GM19240 (cell line): Measurements from ENCODE around the gene CEP164.

Source experiments
- DNase-seq: peaks from one replicate; pipeline ENCODE4 v3.0.0; 2011; ENCODE audit warnings: low spot score; ENCODE audit not compliant: insufficient read length

CEP164 gene

DNA sequence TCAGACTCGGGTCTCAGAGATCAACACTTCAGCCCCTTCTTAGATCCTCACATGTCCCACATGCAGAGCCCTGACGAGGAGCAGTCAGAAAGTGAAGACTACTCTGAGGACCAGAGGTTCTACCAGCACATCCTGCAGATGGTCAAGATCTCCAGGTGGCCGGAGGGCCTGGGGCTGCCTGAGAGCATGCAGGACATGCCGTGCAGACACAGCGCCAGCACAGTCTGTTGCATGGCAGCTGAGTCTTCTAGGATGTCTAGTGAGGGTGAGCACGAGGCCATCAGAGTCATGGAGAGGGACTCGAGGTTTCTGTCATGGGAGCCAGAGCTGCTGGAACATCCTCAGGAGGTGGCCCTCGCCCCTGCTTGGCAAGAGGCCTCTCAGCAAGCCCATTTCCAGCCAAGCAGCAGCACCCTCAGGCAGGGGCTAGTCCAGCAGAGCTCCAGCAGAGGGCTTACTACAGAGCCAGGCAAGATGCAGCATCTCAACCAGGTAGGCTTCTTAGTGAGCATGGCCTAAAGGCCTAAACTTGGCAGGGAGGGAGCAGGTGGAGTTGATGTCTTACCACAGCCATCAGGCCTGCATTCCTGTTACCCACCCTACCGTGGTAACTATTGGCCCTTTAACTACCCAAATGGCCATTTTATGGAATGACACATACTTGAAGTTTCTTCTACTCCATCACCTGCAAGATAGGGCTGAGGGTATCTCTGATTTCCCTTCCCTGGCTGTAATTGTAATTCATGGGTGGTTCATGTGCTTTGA, 28.7 kb downstream of the CEP164 start:
- DNase-seq, result no peak

DNA sequence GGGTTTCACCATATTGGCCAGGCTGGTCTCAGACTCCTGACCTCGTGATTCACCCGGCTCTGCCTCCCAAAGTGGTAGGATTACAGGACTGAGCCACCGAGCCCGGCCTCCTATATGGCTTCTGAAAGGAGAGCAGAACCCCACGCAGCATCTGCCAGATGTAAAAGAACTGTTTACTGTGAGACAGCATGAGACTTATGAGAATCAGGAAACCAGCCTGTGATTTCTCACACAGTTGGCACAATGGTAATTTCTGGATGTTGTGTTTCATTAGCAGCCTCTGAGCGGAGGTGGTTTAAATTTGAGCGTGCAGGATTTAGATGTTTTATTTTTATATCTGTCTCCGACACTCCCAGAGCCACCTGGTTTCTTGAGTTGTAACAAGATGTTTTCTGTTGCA, 33.8 kb downstream of the CEP164 start:
- no peak for DNase-seq

DNA sequence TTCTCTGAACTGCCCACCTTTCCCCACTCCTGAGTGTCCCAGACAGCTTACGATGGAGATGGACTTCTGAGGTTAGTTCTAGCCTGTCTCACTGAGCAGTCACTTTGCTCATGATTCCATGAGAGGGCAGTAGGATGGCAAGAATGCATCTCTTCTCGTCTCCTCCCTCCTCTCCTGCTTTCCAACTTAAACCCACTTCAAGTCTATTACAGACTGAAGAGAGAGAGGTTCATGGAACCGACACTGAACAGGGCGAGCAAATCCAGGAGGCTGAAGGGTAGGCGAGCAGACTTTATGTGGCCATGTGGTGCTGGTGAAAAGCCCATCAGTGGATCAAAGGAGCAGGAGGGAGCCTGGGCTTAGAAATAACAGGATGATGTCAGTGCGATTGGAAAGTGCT, 38.6 kb downstream of the CEP164 start:
- no peak for DNase-seq

DNA sequence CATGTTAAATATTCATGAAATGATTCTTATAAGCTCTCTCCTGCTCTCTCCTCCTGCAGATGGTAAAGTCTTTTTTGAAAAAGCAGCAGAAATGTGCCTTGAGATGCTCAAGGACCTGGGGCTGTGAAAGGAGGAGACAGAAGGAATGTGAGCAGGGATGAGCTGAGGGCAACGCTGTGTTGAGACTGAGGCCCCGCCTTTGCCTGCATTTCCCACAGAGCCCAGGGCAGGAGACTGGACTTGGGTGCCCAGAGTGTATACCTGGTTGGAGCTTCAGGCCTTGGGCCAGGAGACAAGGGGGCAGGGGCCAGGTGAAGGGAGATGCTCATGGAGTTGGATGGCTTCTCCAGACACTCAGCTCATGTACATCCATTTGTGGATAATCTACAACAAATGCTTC, 39.2 kb downstream of the CEP164 start:
- DNase-seq, result no peak

DNA sequence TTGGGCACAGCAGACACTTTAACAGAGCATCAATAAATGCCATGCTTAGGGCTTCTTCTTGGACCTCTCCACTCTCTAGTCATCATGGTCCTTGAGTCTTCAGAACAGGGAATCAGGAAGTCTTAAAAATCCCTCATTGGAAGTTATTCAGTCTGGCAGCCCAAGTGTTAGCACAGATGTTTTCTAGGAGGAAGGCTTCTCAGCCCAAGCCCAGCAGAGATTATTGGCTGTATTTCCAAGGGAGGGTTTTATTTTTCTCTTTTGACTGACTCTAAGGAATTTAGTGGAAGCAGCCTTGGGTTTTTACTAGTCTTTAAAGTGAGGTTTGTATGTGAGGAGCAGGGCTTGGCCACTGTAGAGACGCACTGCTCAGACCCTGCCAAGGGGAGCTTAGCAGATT, 41.9 kb downstream of the CEP164 start:
- no peak for DNase-seq

DNA sequence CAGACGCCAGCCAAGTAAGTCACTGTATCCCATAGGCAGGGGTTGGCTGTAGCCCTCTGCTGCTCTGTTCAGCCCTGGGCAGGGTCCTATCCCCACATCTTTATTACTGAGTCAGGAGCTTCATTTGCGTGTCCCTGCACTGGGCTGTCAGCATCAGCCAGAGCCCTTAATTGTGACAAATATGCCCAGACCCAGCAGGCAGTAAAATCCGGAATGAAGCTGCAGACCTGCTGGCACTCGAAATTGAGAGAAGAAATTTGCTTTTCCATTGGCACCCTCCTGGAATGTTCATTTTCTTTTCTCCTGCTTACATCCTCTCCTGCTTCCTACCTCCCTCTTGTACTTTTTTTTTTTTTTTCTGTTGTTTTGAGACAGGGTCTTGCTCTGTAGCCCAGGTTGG, 43.8 kb downstream of the CEP164 start:
- no peak for DNase-seq

DNA sequence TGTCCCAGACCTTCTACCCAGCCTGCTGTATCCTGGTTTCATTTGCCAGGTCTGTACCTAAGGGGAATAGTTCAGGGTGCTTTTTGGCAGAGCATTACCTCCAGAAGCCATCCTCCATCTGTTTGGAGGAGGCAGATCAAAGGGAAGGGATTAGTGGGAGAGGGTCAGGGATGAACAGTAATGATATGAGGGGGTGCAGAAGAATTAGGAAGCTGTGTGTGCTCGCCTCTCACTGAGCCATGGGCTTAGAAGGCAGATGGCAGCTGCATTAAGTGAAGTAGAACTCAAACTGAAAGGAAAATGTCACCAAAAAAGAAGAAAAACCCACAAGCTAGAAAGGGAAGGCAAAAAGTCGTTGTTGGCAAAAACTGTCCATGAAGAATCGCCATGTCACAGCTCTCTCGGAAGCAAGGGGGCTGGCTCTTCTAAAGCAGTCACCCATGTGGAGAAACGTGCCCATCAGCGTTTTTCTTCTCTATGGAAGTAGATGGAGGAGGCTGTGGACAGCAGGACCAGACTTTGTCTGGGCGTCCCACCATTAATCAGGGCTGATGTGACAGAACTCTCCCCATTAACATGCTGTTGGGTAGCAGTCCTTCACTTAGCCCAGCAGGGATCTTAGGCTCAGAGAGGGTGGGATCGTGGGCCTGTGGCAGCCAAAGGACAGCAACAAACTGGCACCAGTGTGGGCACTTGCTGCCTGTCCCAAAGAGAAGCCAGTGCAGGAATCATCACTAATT, 46.8 kb downstream of the CEP164 start:
- no peak for DNase-seq

DNA sequence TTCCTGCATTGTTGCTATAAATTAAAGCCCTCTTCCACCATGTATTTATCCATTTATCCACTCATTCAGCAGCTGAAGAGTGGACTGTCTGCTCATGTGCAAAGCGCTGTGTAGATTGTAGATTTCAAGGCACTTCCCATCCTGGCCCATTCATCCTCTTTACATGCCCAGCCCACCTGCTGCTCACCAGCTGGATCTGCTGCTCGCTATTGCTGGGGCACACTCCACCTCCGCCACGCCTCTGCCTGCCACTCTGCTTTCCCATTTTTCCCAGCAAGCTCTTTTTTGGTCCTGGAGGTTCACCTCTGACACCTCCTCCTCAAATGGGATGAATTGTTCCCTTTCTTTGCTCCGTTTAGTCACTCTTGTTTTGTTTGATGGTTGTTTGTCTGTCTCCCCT, 48.3 kb downstream of the CEP164 start:
- DNase-seq, result no peak

DNA sequence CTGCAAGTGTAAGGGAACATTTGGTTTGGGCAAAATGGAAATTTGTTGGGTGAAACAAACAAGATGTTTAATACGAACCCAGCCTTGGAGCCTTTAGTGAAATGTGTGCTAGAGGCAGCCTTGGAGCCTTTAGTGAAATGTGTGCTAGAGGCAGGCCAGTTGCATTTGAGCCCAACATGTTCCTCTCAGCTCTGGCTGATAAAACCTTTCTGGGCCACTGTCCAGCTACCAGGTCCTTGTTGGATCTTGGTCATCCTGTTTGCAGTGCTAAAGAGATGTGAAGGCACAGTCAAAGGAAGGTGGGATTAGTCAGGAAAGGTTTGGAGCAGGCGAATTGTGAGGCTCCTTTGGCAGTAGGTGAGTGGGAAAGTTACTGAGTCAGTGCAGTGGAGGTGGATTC, 48.9 kb downstream of the CEP164 start:
- no peak for DNase-seq

DNA sequence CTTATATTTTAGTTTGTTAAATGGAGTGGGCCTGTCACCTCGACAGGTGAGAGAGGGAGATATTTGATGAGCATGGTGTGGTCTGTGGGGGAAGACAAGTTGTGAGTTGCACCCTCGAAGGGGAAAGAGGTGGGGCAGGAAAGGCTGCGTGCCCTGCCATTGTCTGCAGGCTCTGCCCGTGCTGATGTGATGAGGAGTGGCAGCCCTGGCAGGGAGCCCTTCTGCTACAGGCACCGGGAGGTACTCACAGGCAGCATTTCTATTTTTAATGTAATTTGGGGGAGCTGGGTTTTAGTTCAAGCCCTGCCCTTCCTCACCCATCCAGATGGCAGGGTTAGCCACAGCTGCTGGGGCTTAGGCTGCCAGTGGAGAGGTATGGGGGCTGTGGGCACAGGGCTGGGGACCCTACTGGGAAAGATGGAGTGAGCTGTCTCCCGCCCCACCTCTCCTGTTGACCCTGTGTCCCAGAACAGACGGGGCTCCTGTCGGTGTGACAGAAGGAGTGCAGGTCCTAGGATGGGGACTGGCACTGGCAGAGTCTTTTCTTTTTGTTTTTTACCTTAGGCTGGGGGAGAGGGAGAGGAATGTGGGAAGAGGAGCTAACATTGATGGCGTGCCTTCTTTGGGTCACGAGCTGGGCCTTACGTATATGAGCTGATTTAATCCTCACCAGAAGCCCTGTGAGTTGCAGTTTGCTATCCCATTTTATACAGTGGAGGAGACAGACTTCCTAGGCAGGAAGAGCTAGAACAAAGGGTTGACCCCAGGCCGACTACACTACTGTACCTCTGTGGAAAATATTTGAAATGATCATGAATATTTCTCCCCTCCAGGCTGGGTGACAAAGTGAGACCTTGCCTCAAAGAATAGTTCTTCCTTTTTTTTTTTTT, 51.6 kb downstream of the CEP164 start:
- no peak for DNase-seq

DNA sequence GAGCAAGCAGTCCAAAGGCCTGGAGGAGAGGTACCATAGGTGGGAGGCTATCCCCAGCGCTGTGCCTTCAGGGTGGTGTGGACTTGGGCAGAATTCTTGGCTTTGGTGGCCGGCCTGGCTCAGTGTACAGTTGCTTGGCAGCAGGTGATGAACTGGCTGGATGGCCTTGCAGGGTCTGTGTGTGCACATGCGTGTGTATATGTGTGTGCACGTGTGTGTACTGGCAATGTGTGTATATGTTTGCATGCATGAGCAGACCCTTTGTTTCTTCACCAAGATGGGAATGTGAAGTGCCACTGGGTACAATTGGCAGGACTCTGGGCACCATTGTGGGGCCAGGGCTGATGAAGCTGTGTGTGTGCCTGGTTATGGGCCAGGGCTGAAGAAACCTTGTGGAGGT, 53.0 kb downstream of the CEP164 start:
- DNase-seq, result no peak

DNA sequence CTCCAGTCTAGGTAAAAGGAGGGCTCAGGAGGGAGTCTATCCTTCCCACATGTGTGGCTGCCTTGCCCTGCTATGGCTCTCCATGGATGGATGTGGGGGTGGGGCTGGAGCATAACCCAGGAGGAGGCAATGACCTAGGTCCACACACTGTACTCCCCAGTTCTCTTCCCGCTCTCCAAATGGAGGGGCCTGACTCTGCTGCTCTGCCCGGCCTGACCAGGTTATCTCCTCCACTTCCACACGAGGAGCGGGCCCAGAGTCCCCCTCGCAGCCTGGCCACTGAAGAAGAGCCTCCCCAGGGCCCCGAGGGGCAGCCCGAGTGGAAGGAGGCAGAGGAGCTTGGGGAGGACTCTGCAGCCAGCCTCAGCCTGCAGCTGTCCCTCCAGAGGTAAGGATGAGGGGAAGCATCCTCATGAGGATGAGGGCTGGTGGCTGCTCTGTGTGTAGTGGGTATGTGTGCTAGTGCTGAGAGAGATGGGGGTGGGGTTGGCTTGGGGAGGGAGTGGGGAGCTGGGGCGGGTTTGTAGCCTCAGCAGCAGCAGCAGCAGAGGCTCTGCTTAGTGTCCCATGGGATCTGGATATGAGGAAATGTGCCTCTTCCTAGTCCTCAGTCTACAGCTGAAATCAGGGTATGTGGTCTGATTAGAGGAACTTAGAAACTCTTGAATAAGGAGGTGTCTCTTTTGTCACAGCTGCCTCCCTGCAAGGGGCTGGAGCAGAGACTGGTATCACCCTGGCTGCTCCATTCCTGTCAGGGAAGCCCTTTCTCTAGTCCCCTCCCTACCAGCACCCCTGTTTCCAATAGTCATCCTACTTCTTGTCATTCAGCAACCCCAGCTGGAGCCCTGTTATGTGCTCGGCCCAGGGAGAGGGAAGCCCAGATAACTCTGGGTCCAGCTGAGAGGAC, 54.1 kb downstream of the CEP164 start:
- DNase-seq, result no peak

DNA sequence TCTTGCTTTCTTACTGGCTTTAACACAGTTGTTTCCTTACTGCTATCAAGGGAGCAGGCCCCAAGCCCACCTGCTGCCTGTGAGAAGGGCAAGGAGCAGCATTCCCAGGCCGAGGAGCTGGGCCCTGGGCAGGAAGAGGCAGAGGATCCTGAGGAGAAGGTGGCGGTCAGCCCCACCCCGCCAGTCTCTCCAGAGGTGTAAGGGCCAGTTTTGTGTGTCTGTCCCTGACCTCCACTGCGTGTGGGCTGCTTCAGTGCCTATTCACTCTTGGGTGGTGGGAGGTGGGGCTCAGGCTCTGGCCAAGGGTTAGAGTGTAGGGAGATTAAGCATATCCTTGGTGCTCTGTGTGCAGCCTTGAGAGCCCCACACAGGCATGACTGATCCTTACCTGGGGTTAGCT, 55.1 kb downstream of the CEP164 start:
- DNase-seq, result no peak

DNA sequence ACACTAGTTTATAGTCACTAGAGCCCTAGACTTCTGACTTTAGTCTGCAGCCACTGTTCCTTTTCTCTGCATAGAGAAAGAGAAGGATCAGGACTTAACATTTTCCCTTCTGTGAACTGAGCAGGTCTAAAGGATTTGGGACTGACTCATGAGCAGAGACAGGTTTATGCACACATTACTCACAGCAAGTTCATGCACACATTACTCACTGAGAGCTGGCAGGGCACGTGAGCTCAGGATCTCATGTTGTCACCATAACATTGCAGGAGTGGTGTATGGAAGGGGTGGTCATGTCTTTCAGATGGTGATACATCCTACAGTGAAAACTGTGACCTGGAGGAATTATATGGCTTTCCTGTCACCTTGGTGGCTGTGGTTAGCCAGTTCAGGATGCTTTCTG, 56.4 kb downstream of the CEP164 start:
- no peak for DNase-seq

DNA sequence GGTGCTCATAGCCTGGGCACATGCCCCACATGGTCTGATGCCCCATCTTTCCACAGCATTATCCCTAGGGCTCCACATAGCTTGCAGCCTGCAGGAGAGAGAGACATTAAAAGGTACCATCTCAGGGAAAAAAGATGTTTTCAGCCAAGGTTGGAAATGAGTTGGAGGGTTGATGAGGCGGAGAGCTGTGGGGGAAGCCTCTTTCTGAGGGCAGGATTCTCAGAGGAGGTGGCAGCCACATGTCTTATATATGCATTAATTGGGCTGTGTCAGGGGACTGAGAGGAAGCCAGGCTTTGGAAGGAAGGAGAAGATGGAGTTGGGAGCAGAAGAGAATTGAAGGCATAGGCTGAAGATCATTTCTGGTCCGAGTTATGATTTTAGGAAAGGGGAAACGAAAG, 57.8 kb downstream of the CEP164 start:
- DNase-seq, result no peak

DNA sequence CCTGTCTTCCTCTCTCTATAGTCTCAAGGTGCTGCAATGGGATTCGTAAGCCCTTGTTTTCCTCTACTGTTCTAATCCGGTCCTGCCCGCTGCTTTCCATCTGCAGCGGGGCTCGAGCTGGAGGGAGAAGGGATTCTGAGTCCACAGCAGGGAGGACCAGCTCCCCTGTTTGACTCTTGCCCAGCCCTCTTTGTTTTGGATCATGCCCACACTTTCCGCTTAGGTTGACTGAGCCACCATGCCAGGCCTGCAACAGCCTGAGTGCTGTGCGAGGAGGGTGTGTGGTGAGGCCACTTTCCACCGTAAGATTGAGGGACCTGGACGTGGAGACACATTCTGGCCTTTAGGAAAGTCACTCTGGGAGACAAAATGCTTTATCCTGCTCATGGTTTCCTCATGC, 58.3 kb downstream of the CEP164 start:
- no peak for DNase-seq

DNA sequence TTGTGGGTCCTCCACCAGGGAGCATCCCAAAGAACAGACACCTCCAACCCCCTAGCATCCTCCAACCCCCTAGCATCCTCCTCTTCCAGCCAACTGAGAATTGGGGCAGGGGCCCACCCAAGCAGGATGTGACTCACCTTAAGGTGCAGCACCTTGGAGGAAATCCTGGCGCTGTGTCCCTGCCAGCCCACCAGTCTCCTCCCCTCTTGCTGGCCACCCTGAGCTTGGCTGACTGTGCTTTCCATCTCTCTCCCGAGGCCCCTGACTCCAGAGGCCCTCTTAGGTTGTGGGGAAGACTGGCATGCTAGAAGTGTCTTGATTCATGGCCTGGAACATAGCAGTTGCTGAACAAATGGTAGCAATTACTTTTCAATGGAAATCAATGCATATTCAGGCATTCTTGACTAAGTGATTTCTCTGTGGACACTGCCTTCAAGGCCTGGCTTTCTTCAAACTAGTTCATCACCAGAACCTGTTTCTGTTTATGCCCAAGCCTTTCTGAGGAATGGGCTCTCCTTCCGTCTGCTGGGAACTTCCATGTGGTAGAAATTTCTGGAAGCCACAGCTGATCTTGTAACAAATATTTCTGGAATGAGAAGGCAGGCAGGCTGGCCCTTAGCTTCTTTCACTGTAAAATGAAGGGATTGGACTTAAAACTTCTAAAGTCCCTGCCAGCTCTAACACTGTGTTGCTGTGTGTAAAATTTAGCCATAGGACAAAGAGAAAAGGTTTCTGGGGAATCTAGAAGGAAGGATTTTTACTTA, 60.5 kb downstream of the CEP164 start:
- DNase-seq, result no peak

DNA sequence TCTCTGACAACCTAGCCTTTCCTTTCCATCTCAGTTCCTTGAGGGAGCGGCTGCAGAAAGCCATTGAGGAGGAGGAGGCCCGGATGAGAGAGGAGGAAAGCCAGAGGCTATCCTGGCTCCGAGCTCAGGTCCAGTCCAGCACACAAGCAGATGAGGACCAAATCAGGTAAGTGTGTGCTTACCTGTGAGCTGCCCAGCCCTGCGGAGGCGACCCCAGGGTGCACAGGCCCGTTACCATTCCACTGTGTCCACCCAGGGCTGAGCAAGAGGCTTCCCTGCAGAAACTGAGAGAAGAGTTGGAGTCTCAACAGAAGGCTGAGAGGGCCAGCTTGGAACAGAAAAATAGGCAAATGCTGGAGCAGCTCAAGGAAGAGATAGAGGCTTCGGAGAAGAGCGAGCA, 63.1 kb downstream of the CEP164 start:
- DNase-seq, result no peak

DNA sequence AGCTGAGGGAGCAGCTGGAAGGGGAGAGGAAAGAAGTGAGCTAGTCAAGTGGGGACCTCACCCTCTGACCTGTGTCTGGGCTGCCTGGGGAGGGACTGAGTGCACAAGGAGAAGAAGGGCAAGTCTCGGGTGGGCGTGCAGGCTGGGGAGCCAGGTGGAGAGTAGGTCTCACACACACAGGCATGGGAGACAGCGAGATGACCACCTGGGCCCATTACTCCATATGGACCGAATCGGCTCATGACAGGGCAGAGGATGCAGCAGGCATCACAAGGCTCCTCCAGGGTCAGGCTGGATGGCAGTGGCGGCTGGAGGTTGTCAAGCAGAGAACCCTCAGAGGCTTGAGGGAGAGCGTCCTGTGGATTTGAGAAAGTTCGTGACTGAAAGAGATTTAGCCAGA, 63.5 kb downstream of the CEP164 start:
- DNase-seq, result no peak

DNA sequence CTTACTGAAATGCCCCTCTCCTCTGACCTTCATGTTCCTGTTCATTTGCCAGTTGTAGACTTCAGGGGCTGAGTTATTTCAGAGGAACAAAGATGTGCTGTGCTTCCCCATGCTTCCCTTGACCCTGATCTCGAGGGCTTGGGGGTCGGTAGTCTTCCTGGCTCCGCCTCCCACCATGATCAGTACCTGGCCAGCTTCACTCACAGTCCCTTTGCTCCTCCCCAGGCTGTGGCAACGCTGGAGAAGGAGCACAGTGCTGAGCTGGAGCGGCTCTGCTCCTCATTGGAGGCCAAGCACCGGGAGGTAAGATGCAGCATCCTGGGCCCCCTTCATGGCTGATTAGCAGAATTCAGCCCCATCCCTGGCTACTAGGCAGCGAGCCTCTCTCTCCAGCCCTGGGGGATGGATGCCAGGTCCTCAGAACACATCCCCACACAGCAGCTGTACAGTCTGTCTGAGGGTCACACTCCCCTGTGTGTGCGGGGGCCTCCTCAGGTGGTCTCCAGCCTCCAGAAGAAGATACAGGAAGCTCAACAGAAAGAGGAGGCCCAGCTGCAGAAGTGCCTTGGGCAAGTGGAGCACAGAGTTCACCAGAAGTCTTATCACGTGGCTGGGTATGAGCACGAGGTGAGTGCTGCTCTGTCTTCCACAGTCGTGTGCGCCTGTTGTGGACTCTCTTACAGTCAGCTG, 64.5 kb downstream of the CEP164 start:
- no peak for DNase-seq
